Naive B cell (primary cell): ENCODE data around the gene ARHGEF12. TPM values are rescaled to one million over a fixed set of nuclear protein-coding genes. Genes with fewer than 3 reads are reported as not detected.
A peak's percentile ranks its signal among the peaks of the same experiment; 100 is the strongest.

Source experiments
- ATAC-seq, 2 donors: fragments of 150-1000 bp; cut with Tn5 transposase; 2 replicates each; pipeline ENCODE4 v1.10.0; 2021; ENCODE audit warnings: low read depth in 2 of 2, mild to moderate bottlenecking in 2 of 2, moderate library complexity in 2 of 2
- DNase-seq: peaks from one replicate; pipeline ENCODE4 v3.0.0; 2022
- H3K27ac Mint-ChIP-seq, 6 donors: one replicate each; pipeline ENCODE4 v1.8.0; 2020 to 2022; ENCODE audit warnings: mild to moderate bottlenecking in 6 of 6, mixed read lengths in 6 of 6, moderate library complexity in 5 of 6, inconsistent platforms in 2 of 6
- H3K27me3 Mint-ChIP-seq, 3 donors: one replicate each; pipeline ENCODE4 v1.8.0; 2021 to 2022; ENCODE audit warnings: mixed read lengths in 3 of 3, mild to moderate bottlenecking in 1 of 3
- H3K36me3 Mint-ChIP-seq, 2 donors: one replicate each; pipeline ENCODE4 v1.8.0; 2020 to 2022; ENCODE audit warnings: mixed read lengths in 2 of 2, inconsistent platforms in 1 of 2, mild to moderate bottlenecking in 1 of 2
- H3K4me1 Mint-ChIP-seq, 3 donors: one replicate each; pipeline ENCODE4 v1.8.0; 2020 to 2022; ENCODE audit warnings: mixed read lengths in 3 of 3, inconsistent platforms in 1 of 3, mild to moderate bottlenecking in 1 of 3, moderate library complexity in 1 of 3
- H3K4me3 Mint-ChIP-seq, 8 donors: one replicate each; pipeline ENCODE4 v1.8.0; 2020 to 2022; ENCODE audit warnings: mild to moderate bottlenecking in 8 of 8, mixed read lengths in 8 of 8, moderate library complexity in 8 of 8, inconsistent platforms in 2 of 8
- H3K9me3 Mint-ChIP-seq, 7 donors: one replicate each; pipeline ENCODE4 v1.8.0; 2020 to 2022; ENCODE audit warnings: mixed read lengths in 7 of 7, mild to moderate bottlenecking in 5 of 7, inconsistent platforms in 2 of 7, moderate library complexity in 1 of 7
- polyA plus RNA-seq, 6 donors: library from polyadenylated mRNA; unstranded; fragments of 300-500 nt; fragmentation: Illumina TruSeq; gene quantifications; one replicate each; pipeline ENCODE4 v1.2.3, GENCODE V29; 2021; ENCODE audit warnings: low read depth in 6 of 6

ARHGEF12 gene
- polyA plus RNA-seq, 6 donors from 2014 or later = 2.3 to 4.3 (median 3.6) TPM; not detected in 1

DNA sequence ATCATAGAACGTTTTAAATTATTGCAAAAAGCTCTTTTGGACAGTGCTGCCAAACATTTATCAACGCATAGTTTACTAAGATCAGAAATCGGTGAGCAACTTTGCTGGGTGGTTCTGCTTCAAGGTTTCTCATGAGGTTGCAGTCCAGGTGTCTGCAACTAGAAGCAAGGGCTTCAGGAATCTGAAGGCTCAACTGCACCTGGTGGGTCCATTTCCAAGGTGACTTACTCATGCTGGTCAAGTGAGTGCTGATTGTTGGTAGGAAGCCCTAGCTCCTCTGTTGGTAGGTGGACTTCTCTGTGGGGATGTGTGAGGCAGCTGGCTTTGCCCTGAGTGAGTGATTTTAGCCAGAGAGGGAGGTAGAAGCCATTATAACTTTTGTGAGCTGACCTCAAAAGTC, 22.5 kb downstream of the ARHGEF12 start:
- Mint-ChIP-seq H3K27me3 (peaks cover 43 to 52% (median 51%) of the 10 kb centered on the region in 3 donors), H3K27ac (no peak overlapping the region), H3K36me3 (peaks cover 6 to 15% of the 10 kb centered on the region in 2 donors), H3K9me3 (peaks cover 0 to 3% (median 0%) of the 10 kb centered on the region in 7 donors), H3K4me3 (no peak overlapping the region), H3K4me1 (peaks cover 3 to 9% (median 4%) of the 10 kb centered on the region in 3 donors)
- DNase-seq (no peak), ATAC-seq (no peak)

GRCh38 chr11:120363436-120363835, 27.2 kb downstream of the ARHGEF12 start:
- ATAC-seq (no peak), DNase-seq (no peak)
- H3K27ac Mint-ChIP-seq = peak overlapping the region in 2 of 6 donors; percentile 10 to 18
- peaks cover 8 to 26% (median 21%) of the 10 kb centered on the region in 3 donors for H3K27me3 Mint-ChIP-seq
- peaks cover 0 to 9% (median 0%) of the 10 kb centered on the region in 3 donors for H3K4me1 Mint-ChIP-seq
- peaks cover 0 to 3% (median 0%) of the 10 kb centered on the region in 7 donors for H3K9me3 Mint-ChIP-seq
- H3K4me3 Mint-ChIP-seq = no peak overlapping the region
- no peaks in the 10 kb centered on the region for H3K36me3 Mint-ChIP-seq

DNA sequence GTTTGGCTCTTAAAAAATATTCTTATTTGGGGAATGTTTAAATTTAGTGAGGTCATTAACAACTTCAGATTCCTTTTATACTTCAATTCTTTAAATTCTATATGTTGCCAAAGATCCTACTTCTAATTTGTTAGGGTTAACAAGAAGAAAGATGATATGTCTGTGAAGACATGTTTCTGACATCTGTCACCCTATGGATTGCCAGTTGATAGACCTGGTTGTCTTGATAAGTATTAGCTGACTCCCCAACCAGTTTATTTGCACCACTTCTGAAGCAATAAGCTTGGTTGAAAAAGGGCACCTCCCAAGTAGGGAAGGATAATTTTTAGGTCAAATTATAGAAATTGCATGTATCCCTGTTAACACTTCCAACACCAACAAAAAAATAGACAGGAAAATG, 29.3 kb downstream of the ARHGEF12 start:
- no peak for ATAC-seq
- no peak overlapping the region for H3K27ac Mint-ChIP-seq
- H3K27me3 Mint-ChIP-seq = peaks cover 0 to 14% (median 11%) of the 10 kb centered on the region in 3 donors
- no peaks in the 10 kb centered on the region for H3K9me3 Mint-ChIP-seq
- no peaks in the 10 kb centered on the region for H3K36me3 Mint-ChIP-seq
- no peak for DNase-seq
- H3K4me1 Mint-ChIP-seq = peaks cover 0 to 1% (median under 1%) of the 10 kb centered on the region in 3 donors
- no peak overlapping the region for H3K4me3 Mint-ChIP-seq

GRCh38 chr11:120372296-120372695, 36.1 kb downstream of the ARHGEF12 start:
- no peak for ATAC-seq
- Mint-ChIP-seq H3K4me1 (peaks cover 0 to 11% (median 8%) of the 10 kb centered on the region in 3 donors), H3K27me3 (peaks cover 0 to 15% (median 5%) of the 10 kb centered on the region in 3 donors), H3K4me3 (no peak overlapping the region), H3K36me3 (no peaks in the 10 kb centered on the region), H3K27ac (no peak overlapping the region), H3K9me3 (peaks cover 0 to 4% (median 0%) of the 10 kb centered on the region in 7 donors)
- no peak for DNase-seq

GRCh38 chr11:120375076-120375475, 38.9 kb downstream of the ARHGEF12 start:
- no peak for ATAC-seq
- DNase-seq = no peak
- Mint-ChIP-seq H3K27ac (no peak overlapping the region), H3K4me1 (peaks cover 6 to 21% (median 17%) of the 10 kb centered on the region in 3 donors), H3K9me3 (peaks cover 4 to 22% (median 8%) of the 10 kb centered on the region in 7 donors), H3K4me3 (no peak overlapping the region), H3K36me3 (peaks cover 0 to 12% of the 10 kb centered on the region in 2 donors), H3K27me3 (peaks cover 0 to 9% (median 5%) of the 10 kb centered on the region in 3 donors)

- DNase-seq = no peak
- peaks cover 0 to 12% of the 10 kb centered on the region in 2 donors for H3K36me3 Mint-ChIP-seq
- H3K4me3 Mint-ChIP-seq = no peak overlapping the region
- H3K9me3 Mint-ChIP-seq = peaks cover 4 to 22% (median 11%) of the 10 kb centered on the region in 7 donors
- peaks cover 0 to 17% (median 14%) of the 10 kb centered on the region in 3 donors for H3K27me3 Mint-ChIP-seq
- no peak overlapping the region for H3K27ac Mint-ChIP-seq
- H3K4me1 Mint-ChIP-seq = peaks cover 14 to 24% (median 19%) of the 10 kb centered on the region in 3 donors
- ATAC-seq = no peak
Observed at GRCh38 chr11:120376547-120377182, 40.5 kb downstream of the ARHGEF12 start.

DNA sequence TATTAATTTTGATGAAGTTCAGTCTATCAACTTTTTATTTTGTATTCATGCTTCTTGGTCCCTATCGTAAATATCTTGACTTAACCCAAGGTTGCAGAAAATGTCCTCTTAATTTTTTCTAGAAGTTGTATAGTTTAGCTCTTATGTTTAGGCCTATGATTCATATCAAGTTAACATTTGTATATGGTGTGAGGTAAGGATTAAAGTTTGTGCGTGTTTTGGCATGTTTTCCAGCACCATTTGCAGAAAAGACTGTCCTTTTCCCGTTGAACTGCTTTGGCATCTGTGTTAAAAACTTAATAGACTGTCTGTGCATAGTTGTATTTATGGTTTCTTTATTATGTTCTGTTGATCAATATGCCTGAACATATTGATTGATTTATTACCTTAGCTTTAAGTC, 42.3 kb downstream of the ARHGEF12 start:
- Mint-ChIP-seq H3K9me3 (peaks cover 4 to 34% (median 16%) of the 10 kb centered on the region in 7 donors), H3K4me1 (peaks cover 21 to 35% (median 22%) of the 10 kb centered on the region in 3 donors), H3K4me3 (no peak overlapping the region), H3K27ac (no peak overlapping the region), H3K27me3 (peaks cover 0 to 26% (median 13%) of the 10 kb centered on the region in 3 donors), H3K36me3 (peaks cover 0 to 24% of the 10 kb centered on the region in 2 donors)
- no peak for ATAC-seq
- no peak for DNase-seq

DNA sequence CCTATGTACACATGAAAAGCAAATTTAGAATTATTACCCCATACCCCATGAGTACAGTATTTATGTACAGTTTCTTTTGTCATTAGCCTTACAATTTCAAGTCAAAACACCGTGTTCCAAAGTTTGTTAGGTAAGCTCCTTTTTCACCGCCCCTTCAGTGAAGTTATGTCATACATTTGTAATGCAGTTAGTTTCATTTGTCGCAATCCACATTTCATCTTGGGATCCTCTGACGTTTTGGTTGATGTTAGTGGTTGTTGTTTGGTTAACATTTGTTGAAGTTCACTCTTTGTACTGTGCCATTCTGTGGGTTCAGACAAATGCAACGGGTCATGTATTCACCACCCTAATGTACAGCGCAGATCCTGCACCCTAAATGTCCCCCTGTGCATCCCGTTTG, 45.2 kb downstream of the ARHGEF12 start:
- H3K4me3 Mint-ChIP-seq = no peak overlapping the region
- H3K36me3 Mint-ChIP-seq = peaks cover 0 to 24% of the 10 kb centered on the region in 2 donors
- peaks cover 4 to 38% (median 16%) of the 10 kb centered on the region in 7 donors for H3K9me3 Mint-ChIP-seq
- peaks cover 20 to 36% (median 25%) of the 10 kb centered on the region in 3 donors for H3K4me1 Mint-ChIP-seq
- peak overlapping the region in 1 of 6 donors; percentile 58 for H3K27ac Mint-ChIP-seq
- no peak for DNase-seq
- no peak for ATAC-seq
- H3K27me3 Mint-ChIP-seq = peaks cover 0 to 26% (median 18%) of the 10 kb centered on the region in 3 donors

DNA sequence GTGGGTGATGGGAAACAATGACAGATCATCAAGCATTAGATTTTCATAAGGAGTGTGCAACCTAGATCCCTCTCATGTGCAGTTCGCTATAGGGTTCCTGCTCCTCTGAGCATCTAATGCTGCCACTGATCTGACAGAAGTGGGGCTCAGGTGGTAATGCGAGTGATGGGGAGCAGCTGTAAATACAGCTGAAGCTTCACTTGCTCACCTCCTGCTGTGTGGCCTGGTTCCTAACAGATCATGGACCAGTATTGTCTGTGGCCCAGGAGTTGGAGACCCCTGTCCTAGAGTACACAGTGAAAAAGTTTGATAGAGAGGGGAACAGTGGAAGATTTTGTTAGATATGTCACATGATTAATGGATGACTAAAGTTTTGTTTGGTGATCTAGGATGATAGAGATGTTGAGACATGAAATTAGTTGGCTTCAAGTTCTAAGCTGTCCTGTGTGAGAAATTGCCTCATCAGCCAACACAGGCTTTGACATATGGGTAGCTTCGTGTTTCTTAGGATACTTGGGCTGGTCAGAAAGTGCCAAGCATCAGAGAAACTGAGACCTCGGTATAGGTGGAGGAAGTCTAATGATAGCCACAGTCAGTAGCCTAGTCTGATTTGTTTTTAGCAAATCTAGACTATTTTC, 47.4 kb downstream of the ARHGEF12 start:
- Mint-ChIP-seq H3K4me1 (peaks cover 20 to 40% (median 25%) of the 10 kb centered on the region in 3 donors), H3K9me3 (peaks cover 2 to 21% (median 8%) of the 10 kb centered on the region in 7 donors), H3K36me3 (peaks cover 0 to 17% of the 10 kb centered on the region in 2 donors), H3K27ac (no peak overlapping the region), H3K4me3 (no peak overlapping the region), H3K27me3 (peaks cover 0 to 31% (median 18%) of the 10 kb centered on the region in 3 donors)
- no peak for DNase-seq
- no peak for ATAC-seq

DNA sequence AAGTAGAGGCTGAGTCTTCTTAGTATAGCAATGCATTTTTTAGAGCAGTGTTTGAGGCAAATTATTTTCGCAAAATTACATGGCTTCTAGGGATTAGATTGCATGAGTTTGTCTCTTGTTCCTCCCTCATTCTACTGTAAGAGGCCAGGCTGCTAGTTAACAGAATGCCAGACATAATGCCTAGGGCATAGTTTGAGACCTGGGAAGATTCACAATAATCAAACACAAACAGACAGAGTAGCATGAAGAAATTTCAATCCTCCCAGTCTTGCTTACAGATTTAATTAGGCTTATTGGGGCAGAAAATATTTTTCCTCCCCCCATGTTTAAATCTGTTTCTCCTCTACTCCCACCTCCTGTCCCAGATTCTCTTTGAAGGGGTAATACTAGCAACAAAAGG, 48.3 kb downstream of the ARHGEF12 start:
- DNase-seq (no peak), ATAC-seq (no peak)
- no peak overlapping the region for H3K27ac Mint-ChIP-seq
- H3K36me3 Mint-ChIP-seq = peaks cover 0 to 14% of the 10 kb centered on the region in 2 donors
- H3K4me1 Mint-ChIP-seq = peaks cover 17 to 36% (median 24%) of the 10 kb centered on the region in 3 donors
- H3K4me3 Mint-ChIP-seq = no peak overlapping the region
- peaks cover 0 to 19% (median 7%) of the 10 kb centered on the region in 7 donors for H3K9me3 Mint-ChIP-seq
- peaks cover 0 to 33% (median 18%) of the 10 kb centered on the region in 3 donors for H3K27me3 Mint-ChIP-seq

DNA sequence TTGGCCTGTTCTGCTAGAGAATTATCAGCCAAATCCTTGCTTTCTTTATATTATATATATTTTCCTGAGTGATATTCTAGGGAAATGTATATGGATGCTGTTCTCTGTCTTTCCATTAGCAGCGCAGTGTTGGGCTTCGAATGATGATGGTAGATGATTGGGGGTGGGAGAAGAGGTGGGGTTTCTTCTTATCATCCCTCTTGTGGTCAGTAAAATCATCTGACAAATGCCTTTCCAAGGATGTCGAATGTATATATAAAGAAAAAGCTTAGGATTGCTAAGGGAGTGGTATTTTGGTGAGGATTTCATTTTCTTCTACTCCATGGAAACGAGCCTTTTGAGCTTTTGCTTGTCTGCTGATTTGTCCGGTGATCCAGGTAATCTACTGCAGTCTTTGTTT, 48.9 kb downstream of the ARHGEF12 start:
- Mint-ChIP-seq H3K4me3 (no peak overlapping the region), H3K27ac (no peak overlapping the region), H3K36me3 (peaks cover 0 to 20% of the 10 kb centered on the region in 2 donors), H3K9me3 (peaks cover 0 to 23% (median 11%) of the 10 kb centered on the region in 7 donors), H3K27me3 (peaks cover 6 to 39% (median 18%) of the 10 kb centered on the region in 3 donors), H3K4me1 (peaks cover 11 to 30% (median 19%) of the 10 kb centered on the region in 3 donors)
- DNase-seq (no peak), ATAC-seq (no peak)

DNA sequence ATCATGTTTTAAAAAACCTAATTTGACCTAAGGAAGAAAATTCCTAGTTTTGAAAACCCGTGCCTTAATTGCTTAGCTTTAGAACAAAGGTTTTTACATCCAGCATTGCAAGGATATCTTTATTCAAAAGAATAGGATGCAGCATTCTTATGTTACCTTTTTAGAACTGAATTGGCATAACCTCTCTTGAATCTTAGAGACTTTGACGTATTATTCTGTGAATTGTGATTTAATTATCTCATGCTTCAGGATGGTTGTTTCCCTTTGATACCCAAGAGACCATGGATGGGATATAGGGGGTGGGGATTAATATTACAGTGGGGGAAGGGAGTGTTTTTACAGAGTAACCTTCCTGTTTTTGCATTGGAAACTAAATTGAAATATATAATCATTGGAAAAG, 49.4 kb downstream of the ARHGEF12 start:
- peaks cover 6 to 30% (median 15%) of the 10 kb centered on the region in 3 donors for H3K4me1 Mint-ChIP-seq
- DNase-seq = no peak
- H3K4me3 Mint-ChIP-seq = no peak overlapping the region
- H3K27ac Mint-ChIP-seq = no peak overlapping the region
- ATAC-seq = no peak
- peaks cover 9 to 40% (median 19%) of the 10 kb centered on the region in 3 donors for H3K27me3 Mint-ChIP-seq
- peaks cover 0 to 23% (median 14%) of the 10 kb centered on the region in 7 donors for H3K9me3 Mint-ChIP-seq
- H3K36me3 Mint-ChIP-seq = peaks cover 0 to 21% of the 10 kb centered on the region in 2 donors

DNA sequence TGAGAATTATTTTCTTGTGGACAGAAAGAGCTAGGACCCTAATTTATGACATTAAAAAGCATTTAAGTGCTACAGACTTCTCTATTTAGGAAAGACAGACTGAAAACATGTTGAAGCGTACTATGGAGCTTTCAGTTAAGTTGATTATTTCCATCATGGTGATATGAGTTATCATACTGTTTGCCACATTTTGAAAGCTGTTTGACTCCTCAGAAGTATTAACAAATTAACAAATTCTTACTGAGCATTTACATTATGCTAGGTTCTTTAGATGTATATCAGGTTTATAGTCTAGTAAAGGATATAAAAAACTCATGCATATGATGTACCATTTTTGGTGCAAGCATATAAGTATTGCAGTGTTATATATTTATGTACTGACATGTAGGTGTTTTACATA, 50.1 kb downstream of the ARHGEF12 start:
- Mint-ChIP-seq H3K27me3 (peaks cover 9 to 33% (median 13%) of the 10 kb centered on the region in 3 donors), H3K4me3 (no peak overlapping the region), H3K27ac (no peak overlapping the region)

More for the DNA sequence above, 50.1 kb downstream of the ARHGEF12 start:
- peaks cover 0 to 21% of the 10 kb centered on the region in 2 donors for H3K36me3 Mint-ChIP-seq
- no peak for ATAC-seq
- DNase-seq = no peak
- H3K4me1 Mint-ChIP-seq = peaks cover 6 to 25% (median 13%) of the 10 kb centered on the region in 3 donors
- H3K9me3 Mint-ChIP-seq = peaks cover 0 to 23% (median 13%) of the 10 kb centered on the region in 7 donors
